ENCODE measurements around the gene PXT1.

GRCh38 chr6:36371211-36371610 is 71.4 kb downstream of the PXT1 start:
- TF ChIP-seq MXI1 (conservative IDR thresholded peaks at IDR 0.05; ENCODE audit: poor library complexity, severe bottlenecking) (no peak), POLR2AphosphoS5 (IDR thresholded peaks at IDR 0.05) (no peak), CTCF (IDR thresholded peaks at IDR 0.05; ENCODE audit: poor library complexity, severe bottlenecking) (no peak), EP300 (conservative IDR thresholded peaks at IDR 0.05; ENCODE audit: poor library complexity, severe bottlenecking) (no peak), RAD21 (conservative IDR thresholded peaks at IDR 0.05) (no peak), EZH2 (IDR thresholded peaks at IDR 0.05; ENCODE audit: borderline replicate concordance, insufficient read depth, low read length, poor library complexity, severe bottlenecking) (no peak), SMC3 (conservative IDR thresholded peaks at IDR 0.05; ENCODE audit: poor library complexity) (no peak)
